SHP77 treated with DMSO at 0.1 percent for 48 hours (cell line): ENCODE data around the gene VENTX.
"Not testable (repeated sequence)": the region's sequence is repeated elsewhere in the genome, so short reads cannot be mapped to it uniquely, and the experiment has no call there.

Source experiments
- DNase-seq: peaks from one replicate; lab custom pipeline; 2025; lab: John Stamatoyannopoulos, UW

VENTX gene

GRCh38 chr10:133254421-133255120 lies 16.9 kb downstream of the VENTX start:
- DNase-seq, result no peak

GRCh38 chr10:133255323-133255722 lies 17.7 kb downstream of the VENTX start:
- no peak for DNase-seq

DNA sequence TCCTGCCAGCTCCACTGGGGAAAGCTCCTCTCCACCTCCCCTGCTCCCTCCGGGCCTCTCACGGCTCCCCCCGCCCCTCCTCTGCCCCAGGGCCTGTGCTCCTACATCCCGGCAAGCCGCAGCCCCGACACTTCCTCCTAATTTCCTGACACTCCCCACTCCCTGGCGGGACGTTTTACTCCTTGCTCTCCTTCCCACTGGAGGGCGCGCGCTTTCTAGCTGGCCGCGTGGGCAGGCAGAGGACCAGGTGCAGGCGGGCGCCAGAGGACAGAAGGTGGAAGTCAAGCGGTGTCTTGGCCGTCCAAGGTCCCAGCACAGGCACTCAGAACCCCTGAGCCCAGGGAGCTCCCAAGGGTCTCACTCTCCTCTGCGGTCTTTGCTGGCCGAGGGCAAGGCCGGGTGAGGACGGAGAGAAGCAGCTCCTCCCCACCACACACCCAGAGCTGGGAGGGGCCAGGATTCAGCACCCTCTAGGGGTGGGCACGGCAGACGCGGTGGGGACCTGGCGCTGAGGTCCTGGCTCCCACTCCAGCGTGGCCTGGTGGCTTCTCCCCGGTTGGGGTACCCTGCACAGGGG lies 19.9 kb downstream of the VENTX start:
- no peak for DNase-seq

DNA sequence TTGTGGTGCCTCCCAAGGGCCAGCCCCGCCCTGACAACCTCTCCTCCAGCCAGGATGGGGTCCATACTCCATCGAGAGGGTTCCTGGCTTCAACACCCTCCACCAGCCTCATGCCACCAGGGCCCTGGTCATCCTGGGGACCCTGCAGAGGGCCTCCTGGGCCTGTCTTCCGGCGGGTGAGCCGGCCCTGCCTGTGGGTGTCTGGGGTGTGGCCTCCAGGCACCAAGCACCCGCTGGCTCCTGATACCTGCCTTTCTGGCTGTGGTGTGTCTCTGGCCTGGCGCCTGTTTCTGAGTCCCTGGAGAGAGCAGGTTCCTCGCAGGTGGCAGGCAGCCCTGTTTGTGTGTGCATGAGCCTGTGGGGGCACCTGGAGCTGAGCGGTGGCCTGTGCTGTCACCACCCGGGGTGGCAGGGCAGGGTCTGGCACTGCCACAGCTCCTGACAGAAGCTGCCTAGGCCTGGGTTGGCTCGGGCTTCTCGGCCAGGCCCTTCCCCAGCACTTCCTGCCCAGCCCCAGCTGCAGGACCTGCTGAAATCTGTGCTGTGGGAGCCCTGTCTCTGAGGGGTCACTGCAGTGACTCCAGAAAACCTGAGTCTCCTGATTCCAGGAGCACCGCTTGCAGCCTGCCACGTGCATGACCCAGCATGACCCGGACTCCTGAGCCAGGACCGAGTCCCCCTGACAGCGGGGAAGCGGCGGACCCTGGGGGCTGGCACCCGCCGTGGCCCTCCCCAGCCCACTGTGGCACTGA lies 20.6 kb downstream of the VENTX start:
- DNase-seq, result no peak

GRCh38 chr10:133258818-133259601 lies 21.4 kb downstream of the VENTX start:
- no peak for DNase-seq

- no peak for DNase-seq
Observed at GRCh38 chr10:133259602-133259989, 21.9 kb downstream of the VENTX start.

- no peak for DNase-seq
Observed at GRCh38 chr10:133260895-133261725, 23.5 kb downstream of the VENTX start.

- DNase-seq, result no peak
Observed at GRCh38 chr10:133261726-133262325, 24.2 kb downstream of the VENTX start.

DNA sequence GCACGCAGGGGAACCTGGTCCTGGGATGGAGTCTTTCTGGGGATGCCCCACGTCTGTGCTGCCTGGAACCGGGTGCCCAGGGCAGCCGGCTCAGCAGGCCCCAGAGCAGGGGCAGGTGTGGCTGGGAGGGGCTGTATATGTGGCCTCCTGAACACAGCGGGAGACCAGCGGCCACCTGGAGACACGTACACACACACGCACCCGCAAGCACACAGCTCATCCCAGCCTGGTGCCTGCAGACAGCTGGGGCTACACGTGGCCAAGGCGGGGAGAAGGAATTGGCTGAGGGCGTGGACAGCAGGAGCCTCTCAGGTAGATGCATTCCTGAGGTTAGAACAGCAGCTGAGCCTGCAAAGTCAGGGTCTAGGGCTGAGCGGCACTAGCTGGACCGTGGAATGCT lies 25.0 kb downstream of the VENTX start:
- no peak for DNase-seq

DNA sequence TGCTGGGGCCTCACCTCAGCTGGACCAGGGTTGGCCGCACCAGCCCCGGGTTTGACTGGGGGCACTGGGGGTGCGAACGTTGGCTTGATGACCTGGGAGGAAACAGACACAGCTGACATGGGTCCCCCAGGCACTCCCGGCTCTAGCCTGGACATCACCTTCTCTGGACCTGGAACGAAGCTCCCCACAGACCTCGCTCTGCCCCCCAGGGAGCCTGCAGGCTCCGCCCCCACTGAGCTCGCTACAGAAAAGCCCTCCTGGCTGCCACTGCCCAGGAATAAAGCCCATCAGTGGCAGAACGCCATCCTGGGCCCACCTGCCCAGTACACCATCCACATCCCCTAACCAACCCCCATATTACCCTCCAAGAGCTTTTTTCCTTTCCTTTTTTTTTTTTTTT lies 26.0 kb downstream of the VENTX start:
- no peak for DNase-seq

- DNase-seq, result no peak
Observed at GRCh38 chr10:133264461-133264860, 26.8 kb downstream of the VENTX start.

DNA sequence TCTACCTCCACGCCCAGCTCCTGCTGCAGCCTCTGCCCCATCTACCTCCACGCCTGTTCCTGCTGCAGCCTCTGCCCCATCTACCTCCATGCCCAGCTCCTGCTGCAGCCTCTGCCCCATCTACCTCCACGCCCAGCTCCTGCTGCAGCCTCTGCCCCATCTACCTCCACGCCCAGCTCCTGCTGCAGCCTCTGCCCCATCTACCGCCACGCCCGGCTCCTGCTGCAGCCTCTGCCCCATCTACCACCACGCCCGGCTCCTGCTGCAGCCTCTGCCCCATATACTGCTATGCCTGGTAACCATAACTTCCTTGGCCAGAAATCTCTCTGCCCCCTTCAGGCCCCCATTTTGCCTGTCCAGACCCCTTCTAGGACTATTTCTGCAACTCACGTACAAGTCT lies 27.4 kb downstream of the VENTX start:
- not testable (repeated sequence) for DNase-seq

DNA sequence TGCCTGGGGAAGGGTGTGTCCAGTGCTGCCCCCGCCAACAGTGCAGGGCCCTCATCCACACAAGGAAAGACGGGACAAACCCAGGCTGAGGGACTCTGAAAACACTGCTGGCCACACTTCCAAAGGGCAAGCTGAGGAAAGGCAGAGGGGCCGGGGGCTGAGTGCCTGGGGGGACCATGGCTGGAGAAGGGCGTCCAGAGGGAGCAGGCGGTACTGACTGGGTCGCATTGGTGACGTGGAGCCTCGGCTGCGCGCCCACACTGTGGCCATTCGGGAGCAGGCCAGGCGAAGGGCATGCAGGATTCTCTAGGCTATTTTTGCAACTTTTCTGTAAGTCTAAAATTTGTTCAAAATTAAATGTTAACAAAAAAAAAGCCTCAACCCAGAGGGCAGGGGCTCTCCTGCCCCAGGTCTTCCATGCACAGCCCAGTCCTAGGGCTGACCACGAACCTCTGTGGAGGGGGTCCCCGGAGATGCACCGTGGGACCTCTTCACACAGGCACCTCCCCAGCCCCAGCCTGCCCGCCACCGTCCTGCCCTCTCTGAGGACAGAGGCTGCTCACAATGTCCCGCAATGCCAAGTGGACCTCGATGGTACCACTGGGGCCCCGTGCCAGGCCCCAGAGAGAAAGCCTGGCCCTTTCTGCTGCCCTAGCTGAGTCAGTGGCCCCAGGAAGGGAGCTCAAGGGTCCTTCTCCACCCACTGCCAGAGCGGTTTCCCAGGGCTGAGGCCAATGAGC lies 28.6 kb downstream of the VENTX start:
- DNase-seq, result no peak

GRCh38 chr10:133267293-133267692 lies 29.6 kb downstream of the VENTX start:
- no peak for DNase-seq

DNA sequence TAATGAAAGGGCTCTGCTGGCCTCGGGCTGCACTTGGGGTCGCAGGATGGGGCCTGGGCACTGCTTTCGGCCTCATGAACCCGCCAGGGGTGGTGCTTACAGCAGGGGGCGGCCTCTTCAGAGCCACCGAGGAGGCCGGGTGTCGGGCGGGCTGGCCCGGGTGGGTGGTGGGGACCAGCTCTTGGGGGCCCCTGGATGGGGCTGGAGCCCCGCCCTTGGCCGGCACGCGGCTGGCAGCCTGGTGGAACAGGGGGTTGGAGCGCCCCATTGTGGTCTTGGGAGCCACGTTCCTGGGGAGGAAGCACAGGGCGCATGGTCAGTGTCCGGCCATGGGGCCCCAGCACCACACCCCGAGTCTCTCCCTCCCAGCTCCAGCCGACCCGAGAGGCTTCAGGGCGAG lies 30.2 kb downstream of the VENTX start:
- DNase-seq, result no peak

GRCh38 chr10:133268532-133268931 lies 30.9 kb downstream of the VENTX start:
- no peak for DNase-seq

GRCh38 chr10:133269367-133269766 lies 31.7 kb downstream of the VENTX start:
- no peak for DNase-seq

DNA sequence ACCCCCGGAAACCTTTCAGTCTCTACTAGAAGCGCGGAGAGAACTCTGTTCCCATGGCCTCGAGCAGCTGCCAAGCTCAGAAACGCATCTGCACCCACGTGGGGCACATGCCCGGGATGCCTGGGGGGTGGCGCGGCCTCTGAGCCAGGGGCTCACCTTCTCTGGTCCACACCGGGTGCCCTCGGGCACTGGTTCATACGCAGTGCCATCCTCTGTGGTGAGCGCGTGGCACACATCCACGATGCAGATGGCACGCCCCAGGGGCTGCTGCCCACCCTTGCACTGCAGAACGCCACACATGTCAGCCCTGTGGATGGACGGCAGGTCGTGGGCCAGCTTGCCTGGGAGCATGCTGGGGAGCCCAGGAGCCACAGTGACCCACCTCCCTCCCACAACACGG lies 32.5 kb downstream of the VENTX start:
- no peak for DNase-seq

GRCh38 chr10:133270773-133271297 lies 33.2 kb downstream of the VENTX start:
- no peak for DNase-seq
